ENCODE data around the gene KCNK5. TPM values are rescaled to one million over a fixed set of nuclear protein-coding genes. Genes with fewer than 3 reads are reported as not detected.
A peak's percentile ranks its signal among the peaks of the same experiment; 100 is the strongest.

The KCNK5 gene
- total and polyA plus RNA-seq, 7 donors: 3.0 to 26.9 (median 7.5) TPM

DNA sequence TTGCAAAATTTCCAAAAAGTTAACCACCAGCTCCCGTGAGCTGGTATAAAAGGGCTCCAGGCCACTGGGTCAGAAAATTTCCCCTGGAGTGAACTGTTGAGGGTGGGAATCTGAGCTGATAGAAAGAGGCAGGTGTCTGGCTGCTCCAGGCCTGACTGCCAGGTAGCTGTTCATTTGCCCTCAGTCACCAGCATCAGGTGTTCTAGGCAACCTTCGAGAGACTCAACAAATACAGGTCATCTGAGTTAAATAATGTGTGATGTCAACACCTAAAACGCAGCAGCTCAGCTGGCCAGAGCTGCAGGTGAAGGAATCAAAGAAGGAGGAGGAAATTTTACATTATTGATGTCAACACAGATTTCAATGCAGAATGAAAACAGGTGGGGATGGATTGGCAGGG is 46.7 kb downstream of the KCNK5 start:
- H3K9me3 ChIP-seq: peaks cover 0 to 3% (median 0%) of the 10 kb centered on the region in 4 donors
- intact Hi-C loops (cut with DNase I): no loop called here
- peak; percentile 12 for DNase-seq
- no peak overlapping the region for H3K4me3 ChIP-seq
- 43 to 79% methylated on average over 3 of the region's 3 CpGs for WGBS, 2 donors
- TF ChIP-seq POLR2AphosphoS5 (IDR thresholded peaks at IDR 0.05): no peak
- no peak for TF ChIP-seq POLR2A (IDR thresholded peaks at IDR 0.05)
- TF ChIP-seq, protein P1, sequence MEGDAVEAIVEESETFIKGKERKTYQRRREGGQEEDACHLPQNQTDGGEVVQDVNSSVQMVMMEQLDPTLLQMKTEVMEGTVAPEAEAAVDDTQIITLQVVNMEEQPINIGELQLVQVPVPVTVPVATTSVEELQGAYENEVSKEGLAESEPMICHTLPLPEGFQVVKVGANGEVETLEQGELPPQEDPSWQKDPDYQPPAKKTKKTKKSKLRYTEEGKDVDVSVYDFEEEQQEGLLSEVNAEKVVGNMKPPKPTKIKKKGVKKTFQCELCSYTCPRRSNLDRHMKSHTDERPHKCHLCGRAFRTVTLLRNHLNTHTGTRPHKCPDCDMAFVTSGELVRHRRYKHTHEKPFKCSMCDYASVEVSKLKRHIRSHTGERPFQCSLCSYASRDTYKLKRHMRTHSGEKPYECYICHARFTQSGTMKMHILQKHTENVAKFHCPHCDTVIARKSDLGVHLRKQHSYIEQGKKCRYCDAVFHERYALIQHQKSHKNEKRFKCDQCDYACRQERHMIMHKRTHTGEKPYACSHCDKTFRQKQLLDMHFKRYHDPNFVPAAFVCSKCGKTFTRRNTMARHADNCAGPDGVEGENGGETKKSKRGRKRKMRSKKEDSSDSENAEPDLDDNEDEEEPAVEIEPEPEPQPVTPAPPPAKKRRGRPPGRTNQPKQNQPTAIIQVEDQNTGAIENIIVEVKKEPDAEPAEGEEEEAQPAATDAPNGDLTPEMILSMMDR (IDR thresholded peaks at IDR 0.05): no peak
- no peak for TF ChIP-seq EP300 (IDR thresholded peaks at IDR 0.05)
- H3K27me3 ChIP-seq: no peaks in the 10 kb centered on the region
- no peaks in the 10 kb centered on the region for H3K36me3 ChIP-seq
- no peak overlapping the region for H3K27ac ChIP-seq
- no peaks in the 10 kb centered on the region for H3K4me1 ChIP-seq

DNA sequence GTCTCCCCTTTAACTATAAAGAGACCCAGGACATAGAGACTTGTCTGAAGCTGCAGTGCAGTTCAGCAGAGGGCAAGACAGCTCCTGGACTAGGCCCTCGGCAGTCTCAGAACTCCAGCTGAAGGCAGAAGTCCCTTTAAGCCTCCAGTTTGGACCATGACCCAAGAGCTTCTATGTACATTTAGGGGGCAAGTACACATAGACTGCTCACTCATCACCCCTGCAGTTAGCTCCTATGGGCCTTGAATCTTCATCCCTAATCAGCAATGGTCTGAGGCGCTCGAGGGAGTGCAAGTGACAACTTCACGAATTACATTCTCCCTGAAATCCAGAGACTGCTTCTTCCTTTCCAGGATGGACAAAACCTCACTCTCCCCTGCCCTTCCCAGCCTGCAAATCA is 47.4 kb downstream of the KCNK5 start:
- intact Hi-C loops (cut with DNase I): no loop called here
- no peak for TF ChIP-seq POLR2A (IDR thresholded peaks at IDR 0.05)
- TF ChIP-seq POLR2AphosphoS5 (IDR thresholded peaks at IDR 0.05): no peak
- TF ChIP-seq, protein P1 (IDR thresholded peaks at IDR 0.05): no peak
- no peak for TF ChIP-seq EP300 (IDR thresholded peaks at IDR 0.05)
- peak; percentile 6 for DNase-seq

DNA sequence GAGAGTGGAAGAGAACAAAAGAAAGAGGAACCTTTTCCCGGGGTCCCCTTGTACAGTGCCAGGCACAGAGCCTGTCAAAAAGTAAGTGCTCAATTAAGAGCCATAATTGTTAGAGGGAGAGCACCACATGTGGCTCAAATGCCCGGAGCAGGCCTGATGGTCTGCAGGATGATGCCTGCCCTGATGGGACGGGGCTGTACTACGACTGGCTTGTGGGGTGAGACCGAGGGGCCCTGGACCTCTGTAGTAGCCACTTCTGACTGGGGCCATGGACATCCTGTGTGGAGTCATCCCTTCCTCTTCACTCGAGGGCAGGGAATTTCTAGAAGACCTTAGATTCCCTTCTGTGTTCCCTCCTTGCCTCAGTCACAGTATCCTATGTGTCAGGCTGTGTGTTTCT is 47.9 kb downstream of the KCNK5 start:
- TF ChIP-seq POLR2A (IDR thresholded peaks at IDR 0.05): no peak
- TF ChIP-seq, protein P1 (IDR thresholded peaks at IDR 0.05): no peak
- TF ChIP-seq POLR2AphosphoS5 (IDR thresholded peaks at IDR 0.05): no peak
- TF ChIP-seq EP300 (IDR thresholded peaks at IDR 0.05): no peak
- Histone ChIP-seq H3K36me3 (no peaks in the 10 kb centered on the region), H3K9me3 (peaks cover 0 to 3% (median under 1%) of the 10 kb centered on the region in 4 donors), H3K27ac (no peak overlapping the region), H3K4me3 (no peak overlapping the region), H3K4me1 (no peaks in the 10 kb centered on the region), H3K27me3 (no peaks in the 10 kb centered on the region)
- 89 to 94% methylated on average over 6 of the region's 6 CpGs for WGBS, 2 donors
- intact Hi-C loops (cut with DNase I): no loop called here
- peak; percentile 39 for DNase-seq

More for the DNA sequence above, 47.4 kb downstream of the KCNK5 start:
- Histone ChIP-seq H3K4me1 (no peaks in the 10 kb centered on the region), H3K4me3 (no peak overlapping the region), H3K36me3 (no peaks in the 10 kb centered on the region), H3K27ac (no peak overlapping the region), H3K9me3 (peaks cover 0 to 3% (median under 1%) of the 10 kb centered on the region in 4 donors), H3K27me3 (no peaks in the 10 kb centered on the region)
- WGBS, 2 donors: 92 to 93% methylated on average over 4 of the region's 4 CpGs

DNA sequence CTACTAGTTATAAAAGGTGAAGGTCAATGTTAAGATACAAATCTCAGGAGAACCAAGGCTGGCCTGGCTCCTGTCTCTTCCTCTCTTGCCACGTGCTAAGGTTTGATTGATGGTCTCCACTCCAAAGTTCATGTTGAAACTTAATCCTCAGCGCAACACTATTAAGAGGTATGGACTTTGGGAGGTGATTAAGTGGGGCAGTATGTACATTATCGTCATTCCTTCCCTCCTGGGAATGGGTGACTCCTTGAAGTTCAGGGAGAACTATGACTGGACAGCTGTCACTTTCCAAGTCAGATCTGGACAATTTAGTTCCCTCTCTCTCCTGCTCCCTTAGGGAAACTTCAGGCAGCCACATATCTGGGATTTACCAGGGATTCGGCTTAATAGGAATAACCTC is 50.5 kb downstream of the KCNK5 start:
- Histone ChIP-seq H3K27ac (no peak overlapping the region), H3K36me3 (no peaks in the 10 kb centered on the region), H3K9me3 (peaks cover 0 to 3% (median under 1%) of the 10 kb centered on the region in 4 donors), H3K4me3 (no peak overlapping the region), H3K4me1 (no peaks in the 10 kb centered on the region), H3K27me3 (no peaks in the 10 kb centered on the region)
- TF ChIP-seq POLR2A (IDR thresholded peaks at IDR 0.05) (no peak), EP300 (IDR thresholded peaks at IDR 0.05) (no peak)
- no peak for DNase-seq
- intact Hi-C loops (cut with DNase I): no loop called here
- WGBS, 2 donors: 85 to 86% methylated on average over 4 of the region's 4 CpGs

DNA sequence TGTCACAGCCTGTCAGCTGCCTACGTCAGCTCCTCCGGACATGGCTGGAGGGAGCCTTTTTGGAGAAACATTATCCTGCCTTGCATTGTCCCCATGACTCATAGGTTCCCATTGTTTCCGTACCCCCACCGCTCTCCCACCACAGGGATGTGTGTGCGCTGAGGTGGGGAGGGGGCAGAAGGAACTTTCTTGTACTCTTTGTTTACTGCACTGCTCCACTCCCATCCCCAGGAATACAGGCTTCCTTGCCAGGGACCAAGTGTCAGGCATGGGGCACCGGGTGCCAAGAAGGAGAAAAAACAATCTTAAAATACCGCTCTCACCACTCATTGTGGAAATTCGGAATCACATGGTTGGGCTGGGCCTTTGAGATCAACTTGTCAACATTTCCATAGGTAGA is 51.0 kb downstream of the KCNK5 start:
- intact Hi-C loops (cut with DNase I): no loop called here
- peaks cover 0 to 3% (median under 1%) of the 10 kb centered on the region in 4 donors for H3K9me3 ChIP-seq
- no peaks in the 10 kb centered on the region for H3K36me3 ChIP-seq
- H3K4me3 ChIP-seq: no peak overlapping the region
- no peak overlapping the region for H3K27ac ChIP-seq
- peak; percentile 48 for DNase-seq
- no peaks in the 10 kb centered on the region for H3K4me1 ChIP-seq
- WGBS, 2 donors: 91 to 96% methylated on average over 8 of the region's 8 CpGs
- no peaks in the 10 kb centered on the region for H3K27me3 ChIP-seq
- TF ChIP-seq POLR2A (IDR thresholded peaks at IDR 0.05): no peak
- TF ChIP-seq, protein P1 (IDR thresholded peaks at IDR 0.05): no peak
- no peak for TF ChIP-seq EP300 (IDR thresholded peaks at IDR 0.05)
